ENCODE measurements around the gene ZKSCAN5.
A peak's percentile ranks its signal among the peaks of the same experiment; 100 is the strongest.

DNA sequence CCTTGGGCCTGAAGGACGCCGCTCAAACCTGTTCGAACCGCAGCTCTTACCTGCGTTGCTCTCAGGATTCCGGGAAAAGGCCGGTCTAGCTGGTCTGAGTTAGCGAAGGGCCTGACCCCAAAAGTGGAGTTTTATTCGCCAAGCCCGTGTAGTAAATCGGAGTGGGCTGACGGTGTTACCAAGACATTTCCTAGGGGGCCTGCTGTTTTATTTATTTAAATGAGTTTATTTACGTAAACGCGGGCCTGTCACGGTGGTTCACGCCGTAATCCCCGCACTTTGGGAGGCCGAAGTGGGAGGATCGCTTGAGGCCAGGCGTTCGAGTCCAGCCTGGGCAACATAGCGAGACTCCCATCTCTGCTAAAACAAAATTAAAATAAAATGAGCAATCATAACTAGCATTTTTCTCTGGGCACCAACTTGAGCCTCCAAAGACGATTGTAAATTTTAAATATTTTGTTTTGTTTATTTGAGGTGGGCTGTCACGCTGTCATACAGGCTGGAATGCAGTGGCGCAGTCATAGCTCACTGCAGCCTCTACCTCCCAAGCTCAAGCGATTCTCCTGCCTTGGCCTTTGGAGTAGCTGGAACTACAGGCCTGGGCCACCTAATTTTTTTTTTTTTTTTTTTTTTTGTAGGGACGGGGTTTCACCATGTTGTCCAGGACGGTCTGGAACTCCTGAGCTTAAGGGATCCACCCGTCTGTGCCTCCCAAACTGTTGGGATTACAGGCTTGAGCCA lies 54.9 kb downstream of the ZKSCAN5 start:
- TF ChIP-seq ZNF121 (CRISPR knock-in tag; IDR thresholded peaks at IDR 0.05) (peak; percentile 96), TEAD4 (CRISPR knock-in tag; IDR thresholded peaks at IDR 0.05) (no peak), JAZF1 (CRISPR knock-in tag; IDR thresholded peaks at IDR 0.05) (no peak), ZNF263 (CRISPR knock-in tag; IDR thresholded peaks at IDR 0.05; ENCODE audit: low read depth) (no peak), NFE2L1 (CRISPR knock-in tag; IDR thresholded peaks at IDR 0.05) (no peak), ZNF512 (CRISPR knock-in tag; IDR thresholded peaks at IDR 0.05; ENCODE audit: borderline replicate concordance) (no peak), NR1H2 (CRISPR knock-in tag; IDR thresholded peaks at IDR 0.05) (no peak), SMAD4 (CRISPR knock-in tag; IDR thresholded peaks at IDR 0.05) (no peak), KAT7 (CRISPR knock-in tag; IDR thresholded peaks at IDR 0.05; ENCODE audit: borderline replicate concordance) (no peak), ATF1 (CRISPR knock-in tag; IDR thresholded peaks at IDR 0.05) (no peak), NFATC4 (CRISPR knock-in tag; IDR thresholded peaks at IDR 0.05) (no peak), FOXK1 (CRISPR knock-in tag; IDR thresholded peaks at IDR 0.05) (no peak), ELF4 (CRISPR knock-in tag; IDR thresholded peaks at IDR 0.05; ENCODE audit: low read depth) (no peak)
- TF ChIP-seq, protein P1, sequence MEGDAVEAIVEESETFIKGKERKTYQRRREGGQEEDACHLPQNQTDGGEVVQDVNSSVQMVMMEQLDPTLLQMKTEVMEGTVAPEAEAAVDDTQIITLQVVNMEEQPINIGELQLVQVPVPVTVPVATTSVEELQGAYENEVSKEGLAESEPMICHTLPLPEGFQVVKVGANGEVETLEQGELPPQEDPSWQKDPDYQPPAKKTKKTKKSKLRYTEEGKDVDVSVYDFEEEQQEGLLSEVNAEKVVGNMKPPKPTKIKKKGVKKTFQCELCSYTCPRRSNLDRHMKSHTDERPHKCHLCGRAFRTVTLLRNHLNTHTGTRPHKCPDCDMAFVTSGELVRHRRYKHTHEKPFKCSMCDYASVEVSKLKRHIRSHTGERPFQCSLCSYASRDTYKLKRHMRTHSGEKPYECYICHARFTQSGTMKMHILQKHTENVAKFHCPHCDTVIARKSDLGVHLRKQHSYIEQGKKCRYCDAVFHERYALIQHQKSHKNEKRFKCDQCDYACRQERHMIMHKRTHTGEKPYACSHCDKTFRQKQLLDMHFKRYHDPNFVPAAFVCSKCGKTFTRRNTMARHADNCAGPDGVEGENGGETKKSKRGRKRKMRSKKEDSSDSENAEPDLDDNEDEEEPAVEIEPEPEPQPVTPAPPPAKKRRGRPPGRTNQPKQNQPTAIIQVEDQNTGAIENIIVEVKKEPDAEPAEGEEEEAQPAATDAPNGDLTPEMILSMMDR (IDR thresholded peaks at IDR 0.05), result no peak
